Nephron progenitor cell (in vitro differentiated cells): Measurements from ENCODE around the gene ZNF689.

Source experiments
- DNase-seq: peaks from one replicate; pipeline ENCODE4 v3.0.0; 2021
- H3K27ac Mint-ChIP-seq: 2 replicates; pipeline ENCODE4 v1.8.0; 2021; ENCODE audit warnings: mild to moderate bottlenecking, moderate library complexity, mixed read lengths
- H3K27me3 Mint-ChIP-seq: 2 replicates; pipeline ENCODE4 v1.8.0; 2021; ENCODE audit warnings: mild to moderate bottlenecking, low read depth, mixed read lengths; ENCODE audit not compliant: poor library complexity
- H3K36me3 Mint-ChIP-seq: 2 replicates; pipeline ENCODE4 v1.8.0; 2021; ENCODE audit warnings: low read depth, mixed read lengths
- H3K4me1 Mint-ChIP-seq: 2 replicates; pipeline ENCODE4 v1.8.0; 2021; ENCODE audit warnings: mixed read lengths
- H3K4me3 Mint-ChIP-seq: 2 replicates; pipeline ENCODE4 v1.8.0; 2021; ENCODE audit warnings: mild to moderate bottlenecking, moderate library complexity, mixed read lengths
- H3K9me3 Mint-ChIP-seq: 2 replicates; pipeline ENCODE4 v1.8.0; 2021; ENCODE audit warnings: mild to moderate bottlenecking, moderate library complexity, mixed read lengths
- TF ChIP-seq, protein P1 (sequence below): fragments of 200-600 bp; sonication (generic); IDR thresholded peaks from 2 replicates; pipeline ENCODE4 v1.5.0; 2021; ENCODE audit warnings: antibody characterized with exemption

The ZNF689 gene

DNA sequence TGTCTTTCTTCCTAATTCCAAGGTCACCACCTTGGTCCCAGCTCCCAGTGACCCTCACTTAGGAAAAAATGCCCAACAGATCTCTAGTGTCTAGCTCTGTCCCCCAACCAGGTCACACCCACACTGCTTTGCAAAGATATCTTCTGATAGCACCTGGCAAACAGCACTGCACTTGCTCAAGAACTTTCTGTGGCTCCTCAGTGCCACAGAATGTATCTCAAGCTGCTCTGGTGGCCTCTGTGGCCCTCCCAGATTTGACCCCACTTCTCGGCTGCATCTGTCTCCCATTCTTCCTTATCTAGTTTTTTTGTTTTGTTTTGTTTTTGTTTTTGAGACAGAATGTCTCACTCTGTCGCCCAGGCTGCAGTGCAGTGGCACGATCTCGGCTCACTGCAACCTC is 43.7 kb downstream of the ZNF689 start:
- H3K9me3 Mint-ChIP-seq = no peaks in the 10 kb centered on the region
- DNase-seq = no peak
- TF ChIP-seq, protein P1, sequence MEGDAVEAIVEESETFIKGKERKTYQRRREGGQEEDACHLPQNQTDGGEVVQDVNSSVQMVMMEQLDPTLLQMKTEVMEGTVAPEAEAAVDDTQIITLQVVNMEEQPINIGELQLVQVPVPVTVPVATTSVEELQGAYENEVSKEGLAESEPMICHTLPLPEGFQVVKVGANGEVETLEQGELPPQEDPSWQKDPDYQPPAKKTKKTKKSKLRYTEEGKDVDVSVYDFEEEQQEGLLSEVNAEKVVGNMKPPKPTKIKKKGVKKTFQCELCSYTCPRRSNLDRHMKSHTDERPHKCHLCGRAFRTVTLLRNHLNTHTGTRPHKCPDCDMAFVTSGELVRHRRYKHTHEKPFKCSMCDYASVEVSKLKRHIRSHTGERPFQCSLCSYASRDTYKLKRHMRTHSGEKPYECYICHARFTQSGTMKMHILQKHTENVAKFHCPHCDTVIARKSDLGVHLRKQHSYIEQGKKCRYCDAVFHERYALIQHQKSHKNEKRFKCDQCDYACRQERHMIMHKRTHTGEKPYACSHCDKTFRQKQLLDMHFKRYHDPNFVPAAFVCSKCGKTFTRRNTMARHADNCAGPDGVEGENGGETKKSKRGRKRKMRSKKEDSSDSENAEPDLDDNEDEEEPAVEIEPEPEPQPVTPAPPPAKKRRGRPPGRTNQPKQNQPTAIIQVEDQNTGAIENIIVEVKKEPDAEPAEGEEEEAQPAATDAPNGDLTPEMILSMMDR = no peak
- H3K4me1 Mint-ChIP-seq = peaks cover 31% of the 10 kb centered on the region
- H3K36me3 Mint-ChIP-seq = no peaks in the 10 kb centered on the region
- peaks cover 13% of the 10 kb centered on the region for H3K27me3 Mint-ChIP-seq
- H3K27ac Mint-ChIP-seq = peak overlapping the region; percentile 68
- H3K4me3 Mint-ChIP-seq = no peak overlapping the region

DNA sequence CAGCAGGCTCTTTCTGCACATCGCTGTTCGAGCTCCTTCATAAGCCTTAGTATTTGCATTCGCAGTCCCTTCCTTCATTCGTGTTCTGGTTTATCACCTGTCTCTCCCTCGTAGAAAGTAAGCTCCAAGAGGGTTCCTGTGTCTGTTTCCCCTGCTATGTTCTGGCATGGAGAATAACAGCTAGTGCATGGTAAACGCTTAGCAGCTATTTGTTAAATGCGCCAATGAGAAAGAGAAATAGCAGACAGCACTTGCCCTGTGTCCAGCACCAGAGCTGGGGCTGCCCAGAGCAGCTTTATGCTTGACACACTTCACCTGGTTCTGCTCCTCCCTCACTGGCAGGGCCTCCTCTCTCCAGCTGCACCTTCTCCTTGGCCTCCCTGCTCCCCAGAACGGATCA is 44.2 kb downstream of the ZNF689 start:
- TF ChIP-seq, protein P1 = no peak
- no peak overlapping the region for H3K4me3 Mint-ChIP-seq
- DNase-seq = no peak
- no peaks in the 10 kb centered on the region for H3K36me3 Mint-ChIP-seq
- no peaks in the 10 kb centered on the region for H3K9me3 Mint-ChIP-seq
- peak overlapping the region; percentile 55 for H3K27ac Mint-ChIP-seq
- H3K4me1 Mint-ChIP-seq = peaks cover 34% of the 10 kb centered on the region
- H3K27me3 Mint-ChIP-seq = peaks cover 19% of the 10 kb centered on the region

DNA sequence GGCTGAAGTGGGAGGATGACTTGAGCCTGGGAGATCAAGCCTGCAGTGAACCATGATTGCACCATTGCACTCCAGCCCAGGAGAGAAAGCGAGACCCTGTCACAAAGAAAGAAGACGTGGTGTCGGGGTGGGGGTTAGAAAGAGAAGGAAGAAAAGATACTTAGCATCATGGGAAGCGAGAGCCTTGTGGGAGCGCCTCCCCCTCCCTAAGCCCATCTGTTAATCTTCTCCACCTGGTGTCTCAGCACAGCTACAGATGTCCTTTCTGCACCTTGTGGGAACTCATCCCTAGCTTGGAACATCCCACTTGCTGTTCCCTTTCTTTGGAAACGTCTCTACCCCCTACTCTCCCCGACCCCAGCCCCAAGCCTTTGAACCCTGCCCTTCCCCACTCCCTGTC is 44.7 kb downstream of the ZNF689 start:
- H3K27me3 Mint-ChIP-seq = peaks cover 22% of the 10 kb centered on the region
- H3K4me1 Mint-ChIP-seq = peaks cover 32% of the 10 kb centered on the region
- no peak overlapping the region for H3K27ac Mint-ChIP-seq
- no peaks in the 10 kb centered on the region for H3K36me3 Mint-ChIP-seq
- H3K4me3 Mint-ChIP-seq = no peak overlapping the region
- no peaks in the 10 kb centered on the region for H3K9me3 Mint-ChIP-seq
- TF ChIP-seq, protein P1 = no peak
- no peak for DNase-seq

DNA sequence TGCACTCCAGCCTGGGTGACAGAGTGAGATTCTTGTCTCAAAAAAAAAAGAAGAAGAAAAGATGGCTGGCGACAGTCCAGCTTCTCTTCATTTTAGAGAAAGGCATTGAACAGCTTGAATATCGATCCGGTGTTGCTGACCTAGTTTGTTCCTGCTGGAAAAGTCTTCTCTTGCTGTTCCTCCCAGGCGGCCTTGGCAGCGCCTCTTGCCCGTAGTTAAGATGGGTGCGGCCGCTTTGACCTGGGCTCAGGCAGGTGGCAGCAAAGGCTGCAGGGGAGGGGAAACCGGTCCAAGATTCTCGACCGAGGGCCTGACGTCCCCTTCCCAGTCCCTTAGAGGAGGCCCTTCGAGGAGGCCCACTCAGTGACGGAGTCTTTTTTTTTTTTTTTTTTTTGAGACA is 48.2 kb downstream of the ZNF689 start:
- TF ChIP-seq, protein P1 = no peak
- Mint-ChIP-seq H3K27me3 (peaks cover 27% of the 10 kb centered on the region), H3K9me3 (no peaks in the 10 kb centered on the region), H3K4me3 (no peak overlapping the region), H3K36me3 (no peaks in the 10 kb centered on the region), H3K4me1 (peaks cover 42% of the 10 kb centered on the region), H3K27ac (no peak overlapping the region)
- DNase-seq = no peak

DNA sequence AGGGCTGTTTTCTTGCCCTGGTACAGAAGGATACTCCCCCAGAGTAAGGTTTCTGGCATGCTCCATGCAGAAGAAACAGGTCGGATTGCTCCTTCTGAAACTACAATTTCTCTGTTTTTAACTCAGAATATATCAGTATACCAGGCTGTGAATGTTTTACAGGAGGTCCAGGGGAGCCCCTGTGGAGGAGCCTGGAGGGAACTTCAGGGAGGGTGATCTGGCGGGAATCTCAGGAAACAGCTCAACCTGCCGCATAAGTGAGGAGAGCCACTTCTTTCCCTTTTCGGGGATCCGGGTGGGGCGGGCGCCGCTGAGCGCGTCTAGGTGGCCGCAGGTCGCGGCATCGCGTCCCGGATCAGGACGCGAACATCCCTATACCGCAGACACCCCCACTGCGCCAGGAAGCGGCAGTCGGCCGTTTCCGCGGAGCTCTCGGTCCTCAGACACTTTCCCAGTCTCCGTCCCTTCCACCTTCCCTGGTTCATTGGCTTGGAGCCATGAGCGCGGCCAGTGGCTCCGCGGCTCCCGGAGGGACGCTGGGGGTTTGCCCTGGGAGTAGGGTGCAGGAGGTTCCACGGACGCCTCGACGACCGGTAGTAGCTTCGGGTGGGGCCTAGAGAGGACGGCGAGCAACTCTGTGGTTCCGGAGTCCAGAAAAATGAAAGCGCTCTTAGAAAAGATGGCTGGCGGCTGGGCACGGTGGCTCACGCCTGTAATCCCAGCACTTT is 48.9 kb downstream of the ZNF689 start:
- Mint-ChIP-seq H3K4me1 (peaks cover 43% of the 10 kb centered on the region), H3K27me3 (peaks cover 21% of the 10 kb centered on the region), H3K27ac (peak overlapping the region; percentile 89), H3K4me3 (peak overlapping the region; percentile 48), H3K9me3 (no peaks in the 10 kb centered on the region), H3K36me3 (peaks cover 2% of the 10 kb centered on the region)
- TF ChIP-seq, protein P1 = no peak
- DNase-seq = no peak

DNA sequence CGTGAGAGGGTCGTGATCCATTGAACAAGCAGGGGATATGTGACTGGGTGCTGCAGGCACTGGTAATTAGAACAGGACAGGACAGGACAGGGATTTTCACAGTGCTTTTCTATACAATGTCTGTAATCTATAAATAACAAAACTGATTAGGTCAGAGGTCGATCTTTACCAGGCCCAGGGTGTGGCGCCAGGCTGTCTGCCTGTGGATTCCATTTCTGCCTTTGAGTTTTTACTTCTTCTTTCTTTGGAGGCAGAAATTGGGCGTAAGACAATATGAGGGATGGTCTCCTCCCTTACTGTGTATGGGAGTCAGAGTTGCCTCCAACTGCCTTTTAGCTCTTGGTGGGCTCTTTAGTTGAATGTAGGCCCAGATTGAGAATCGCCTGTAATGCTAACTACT is 50.5 kb downstream of the ZNF689 start:
- H3K27me3 Mint-ChIP-seq = peaks cover 19% of the 10 kb centered on the region

More for the DNA sequence above, 50.5 kb downstream of the ZNF689 start:
- Mint-ChIP-seq H3K4me1 (peaks cover 39% of the 10 kb centered on the region), H3K36me3 (peaks cover 7% of the 10 kb centered on the region), H3K9me3 (no peaks in the 10 kb centered on the region), H3K4me3 (peak overlapping the region; percentile 17), H3K27ac (no peak overlapping the region)
- TF ChIP-seq, protein P1 = no peak
- DNase-seq = no peak
